Testis (tissue), 2 donors: ENCODE results near the gene MTTP.

Source experiments
- POLR2A ChIP-seq: fragments of 450-650 bp; IDR thresholded peaks from one replicate; pipeline ENCODE4 v1.6.1; 2017; ENCODE audit warnings: antibody characterized with exemption, mild to moderate bottlenecking, moderate library complexity
- TF ChIP-seq, protein P1 (sequence below), 3 experiments: fragments of 450-650 bp in 2 of 3; fragments of 200-600 bp in 1 of 3; sonication (generic) in 1 of 3; IDR thresholded peaks; one replicate each; pipeline ENCODE4 v1.5.1; 2016 to 2019; ENCODE audit warnings: antibody characterized with exemption in 3 of 3, mild to moderate bottlenecking in 2 of 3, moderate library complexity in 1 of 3

DNA sequence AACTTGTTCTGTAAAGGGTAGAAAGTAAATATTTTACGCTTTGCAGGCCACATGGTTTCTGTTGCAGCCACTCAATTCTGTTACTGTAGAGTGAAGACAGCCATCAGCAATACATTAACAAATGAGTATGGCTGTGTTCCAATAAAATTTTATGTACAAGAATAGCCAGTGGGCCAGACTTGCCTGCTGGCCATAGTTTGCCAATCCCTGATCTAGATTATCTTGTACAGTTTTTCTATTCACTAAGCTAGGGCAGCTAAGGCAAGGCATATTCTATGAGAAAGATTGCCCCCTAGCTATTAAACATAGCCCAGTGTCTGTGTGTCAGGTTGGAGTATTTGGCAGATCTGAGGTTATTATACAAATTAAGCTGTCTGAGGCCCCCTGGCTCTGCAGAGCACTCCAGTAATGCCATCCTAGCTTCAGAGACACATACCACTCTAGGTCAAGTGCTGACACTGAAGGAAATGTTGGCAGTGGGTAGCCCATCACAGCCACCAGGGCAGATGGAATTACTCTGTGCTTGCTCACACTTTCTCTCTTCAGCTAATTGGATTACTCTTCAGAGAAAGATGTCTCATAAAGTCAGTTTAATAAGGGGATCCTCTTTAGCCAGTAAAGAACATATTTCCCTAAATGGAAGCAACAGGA, 40.7 kb downstream of the MTTP start:
- TF ChIP-seq, protein P1, sequence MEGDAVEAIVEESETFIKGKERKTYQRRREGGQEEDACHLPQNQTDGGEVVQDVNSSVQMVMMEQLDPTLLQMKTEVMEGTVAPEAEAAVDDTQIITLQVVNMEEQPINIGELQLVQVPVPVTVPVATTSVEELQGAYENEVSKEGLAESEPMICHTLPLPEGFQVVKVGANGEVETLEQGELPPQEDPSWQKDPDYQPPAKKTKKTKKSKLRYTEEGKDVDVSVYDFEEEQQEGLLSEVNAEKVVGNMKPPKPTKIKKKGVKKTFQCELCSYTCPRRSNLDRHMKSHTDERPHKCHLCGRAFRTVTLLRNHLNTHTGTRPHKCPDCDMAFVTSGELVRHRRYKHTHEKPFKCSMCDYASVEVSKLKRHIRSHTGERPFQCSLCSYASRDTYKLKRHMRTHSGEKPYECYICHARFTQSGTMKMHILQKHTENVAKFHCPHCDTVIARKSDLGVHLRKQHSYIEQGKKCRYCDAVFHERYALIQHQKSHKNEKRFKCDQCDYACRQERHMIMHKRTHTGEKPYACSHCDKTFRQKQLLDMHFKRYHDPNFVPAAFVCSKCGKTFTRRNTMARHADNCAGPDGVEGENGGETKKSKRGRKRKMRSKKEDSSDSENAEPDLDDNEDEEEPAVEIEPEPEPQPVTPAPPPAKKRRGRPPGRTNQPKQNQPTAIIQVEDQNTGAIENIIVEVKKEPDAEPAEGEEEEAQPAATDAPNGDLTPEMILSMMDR (IDR thresholded peaks at IDR 0.05) = no peak
- no peak for TF ChIP-seq POLR2A
